WTC11 (cell line): ENCODE data around the gene HECW1. TPM values are rescaled to one million over a fixed set of nuclear protein-coding genes. Genes with fewer than 3 reads are reported as not detected.

Experiments used
- ATAC-seq: fragments of 200-7000 bp; cut with Tn5 transposase; 2 replicates; pipeline ENCODE4 v1.10.0; 2021; ENCODE audit warnings: mild to moderate bottlenecking, moderate library complexity
- CTCF ChIA-PET: fragments of 300-600 bp; sonication (Branson Sonifier 250); formaldehyde crosslinking; loops from one replicate; lab custom pipeline; 2021; ENCODE audit warnings: antibody characterized with exemption; lab: Charles Lee
- POLR2A ChIA-PET: fragments of 350-600 bp; sonication (Branson Sonifier 250); formaldehyde crosslinking; loops from one replicate; lab custom pipeline; 2021; ENCODE audit warnings: antibody characterized with exemption; lab: Charles Lee
- DNase-seq: peaks from one replicate; pipeline ENCODE4 v3.0.0; 2021; ENCODE audit warnings: low spot score
- H3K27ac Mint-ChIP-seq: 2 replicates; pipeline ENCODE4 v1.8.0; 2021; ENCODE audit warnings: mixed read lengths
- H3K27me3 Mint-ChIP-seq: 2 replicates; pipeline ENCODE4 v1.8.0; 2021; ENCODE audit warnings: low read depth, mild to moderate bottlenecking, moderate library complexity, mixed read lengths
- H3K36me3 Mint-ChIP-seq: 2 replicates; pipeline ENCODE4 v1.8.0; 2021; ENCODE audit warnings: mixed read lengths
- H3K4me1 Mint-ChIP-seq: 2 replicates; pipeline ENCODE4 v1.8.0; 2022; ENCODE audit warnings: mixed read lengths
- H3K4me3 Mint-ChIP-seq: 2 replicates; pipeline ENCODE4 v1.8.0; 2021; ENCODE audit warnings: mild to moderate bottlenecking, moderate library complexity, mixed read lengths
- H3K9me3 Mint-ChIP-seq: 2 replicates; pipeline ENCODE4 v1.8.0; 2021; ENCODE audit warnings: mixed read lengths
- CBFB ChIP-seq: sonication (generic); formaldehyde crosslinking; IDR thresholded peaks from 2 replicates; pipeline ENCODE4 v1.8.1; 2022; ENCODE audit warnings: mild to moderate bottlenecking, low read depth, missing genetic modification reagents
- GABPB1 ChIP-seq: sonication (generic); formaldehyde crosslinking; IDR thresholded peaks from 2 replicates; pipeline ENCODE4 v1.8.1; 2023; ENCODE audit warnings: mild to moderate bottlenecking, missing genetic modification reagents
- NFE2L1 ChIP-seq: sonication (generic); formaldehyde crosslinking; IDR thresholded peaks from 2 replicates; pipeline ENCODE4 v1.8.1; 2023; ENCODE audit warnings: missing genetic modification reagents
- NFYB ChIP-seq: sonication (generic); formaldehyde crosslinking; conservative IDR thresholded peaks from 2 replicates; pipeline ENCODE4 v1.8.0; 2022; ENCODE audit warnings: low read depth, missing genetic modification reagents
- NR1H2 ChIP-seq: sonication (generic); formaldehyde crosslinking; IDR thresholded peaks from 2 replicates; pipeline ENCODE4 v1.9.0; 2021; ENCODE audit warnings: mild to moderate bottlenecking, moderate library complexity, missing genetic modification reagents
- PRRX2 ChIP-seq: fragments of 250-450 bp; sonication (Bioruptor Pico); IDR thresholded peaks from 2 replicates; pipeline ENCODE4 v1.8.0; 2021; ENCODE audit warnings: mild to moderate bottlenecking
- RELA ChIP-seq: sonication (generic); formaldehyde crosslinking; IDR thresholded peaks from 2 replicates; pipeline ENCODE4 v1.8.1; 2022; ENCODE audit warnings: missing genetic modification reagents, mild to moderate bottlenecking, borderline replicate concordance
- SMAD3 ChIP-seq: sonication (generic); formaldehyde crosslinking; IDR thresholded peaks from 2 replicates; pipeline ENCODE4 v1.8.0; 2022; ENCODE audit warnings: missing genetic modification reagents, mild to moderate bottlenecking, borderline replicate concordance
- SP1 ChIP-seq: sonication (generic); formaldehyde crosslinking; conservative IDR thresholded peaks from 2 replicates; pipeline ENCODE4 v1.8.1; 2022; ENCODE audit warnings: missing genetic modification reagents
- ZBTB21 ChIP-seq: sonication (generic); formaldehyde crosslinking; IDR thresholded peaks from 2 replicates; pipeline ENCODE4 v1.8.1; 2023; ENCODE audit warnings: mild to moderate bottlenecking, missing genetic modification reagents, borderline replicate concordance
- ZNF138 ChIP-seq: sonication (generic); formaldehyde crosslinking; conservative IDR thresholded peaks from 2 replicates; pipeline ENCODE4 v1.8.1; 2022; ENCODE audit warnings: mild to moderate bottlenecking, moderate library complexity, missing genetic modification reagents
- total RNA-seq: library from RNA; stranded (reverse); gene quantifications from 3 replicates; pipeline ENCODE4 v1.2.3, GENCODE V29; 2021
- TF ChIP-seq, protein P1 (sequence below): fragments of 250-450 bp; sonication (Bioruptor Pico); IDR thresholded peaks from 2 replicates; pipeline ENCODE4 v1.9.0; 2021; ENCODE audit warnings: moderate library complexity, mild to moderate bottlenecking, inconsistent platforms, borderline replicate concordance
- TF ChIP-seq, protein P2 (sequence below): sonication (generic); formaldehyde crosslinking; IDR thresholded peaks from 2 replicates; pipeline ENCODE4 v1.8.1; 2022; ENCODE audit warnings: low read depth, missing genetic modification reagents, borderline replicate concordance
- TF ChIP-seq, protein P3 (sequence below): fragments of 250-450 bp; sonication (Bioruptor Pico); IDR thresholded peaks from 2 replicates; pipeline ENCODE4 v1.8.0; 2021; ENCODE audit warnings: mild to moderate bottlenecking
- TF ChIP-seq, protein P4 (sequence below): fragments of 200-600 bp; IDR thresholded peaks from 2 replicates; pipeline ENCODE4 v1.8.0; 2022; ENCODE audit warnings: antibody characterized with exemption
- TF ChIP-seq, protein P5 (sequence below): fragments of 250-450 bp; sonication (Bioruptor Pico); IDR thresholded peaks from 2 replicates; pipeline ENCODE4 v1.9.0; 2021; ENCODE audit warnings: mild to moderate bottlenecking, borderline replicate concordance

Gene HECW1
- total RNA-seq, 1 experiment from 2014 or later = 6.1 TPM

DNA sequence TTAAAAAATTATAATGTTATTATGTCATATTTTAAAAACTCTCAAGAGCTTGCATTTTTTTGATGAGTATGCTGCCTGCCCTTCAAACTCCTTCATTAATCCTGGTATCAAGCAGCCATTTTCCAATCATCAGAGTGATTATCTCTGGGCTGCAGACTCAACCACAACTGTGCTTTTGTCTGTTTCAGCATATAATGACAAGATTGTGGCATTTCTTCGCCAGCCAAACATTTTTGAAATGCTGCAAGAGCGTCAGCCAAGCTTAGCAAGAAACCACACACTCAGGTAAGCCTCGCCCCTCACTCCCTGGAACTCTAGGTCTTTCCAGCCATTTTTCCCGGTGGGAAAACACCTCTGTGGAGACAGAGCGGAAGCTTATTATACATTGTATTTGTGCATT, 380.4 kb downstream of the HECW1 start:
- TF ChIP-seq, protein P1, sequence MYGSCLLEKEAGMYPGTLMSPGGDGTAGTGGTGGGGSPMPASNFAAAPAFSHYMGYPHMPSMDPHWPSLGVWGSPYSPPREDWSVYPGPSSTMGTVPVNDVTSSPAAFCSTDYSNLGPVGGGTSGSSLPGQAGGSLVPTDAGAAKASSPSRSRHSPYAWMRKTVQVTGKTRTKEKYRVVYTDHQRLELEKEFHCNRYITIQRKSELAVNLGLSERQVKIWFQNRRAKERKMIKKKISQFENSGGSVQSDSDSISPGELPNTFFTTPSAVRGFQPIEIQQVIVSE (CRISPR knock-in tag) = no peak
- no peak for TF ChIP-seq NFYB (CRISPR knock-in tag)
- TF ChIP-seq CBFB (CRISPR knock-in tag) = no peak
- TF ChIP-seq, protein P2, sequence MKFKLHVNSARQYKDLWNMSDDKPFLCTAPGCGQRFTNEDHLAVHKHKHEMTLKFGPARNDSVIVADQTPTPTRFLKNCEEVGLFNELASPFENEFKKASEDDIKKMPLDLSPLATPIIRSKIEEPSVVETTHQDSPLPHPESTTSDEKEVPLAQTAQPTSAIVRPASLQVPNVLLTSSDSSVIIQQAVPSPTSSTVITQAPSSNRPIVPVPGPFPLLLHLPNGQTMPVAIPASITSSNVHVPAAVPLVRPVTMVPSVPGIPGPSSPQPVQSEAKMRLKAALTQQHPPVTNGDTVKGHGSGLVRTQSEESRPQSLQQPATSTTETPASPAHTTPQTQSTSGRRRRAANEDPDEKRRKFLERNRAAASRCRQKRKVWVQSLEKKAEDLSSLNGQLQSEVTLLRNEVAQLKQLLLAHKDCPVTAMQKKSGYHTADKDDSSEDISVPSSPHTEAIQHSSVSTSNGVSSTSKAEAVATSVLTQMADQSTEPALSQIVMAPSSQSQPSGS = no peak
- no peak for TF ChIP-seq PRRX2 (CRISPR knock-in tag)
- TF ChIP-seq SP1 = no peak
- no peak for TF ChIP-seq ZBTB21 (CRISPR knock-in tag)
- no peak for TF ChIP-seq ZNF138 (CRISPR knock-in tag)
- TF ChIP-seq, protein P3, sequence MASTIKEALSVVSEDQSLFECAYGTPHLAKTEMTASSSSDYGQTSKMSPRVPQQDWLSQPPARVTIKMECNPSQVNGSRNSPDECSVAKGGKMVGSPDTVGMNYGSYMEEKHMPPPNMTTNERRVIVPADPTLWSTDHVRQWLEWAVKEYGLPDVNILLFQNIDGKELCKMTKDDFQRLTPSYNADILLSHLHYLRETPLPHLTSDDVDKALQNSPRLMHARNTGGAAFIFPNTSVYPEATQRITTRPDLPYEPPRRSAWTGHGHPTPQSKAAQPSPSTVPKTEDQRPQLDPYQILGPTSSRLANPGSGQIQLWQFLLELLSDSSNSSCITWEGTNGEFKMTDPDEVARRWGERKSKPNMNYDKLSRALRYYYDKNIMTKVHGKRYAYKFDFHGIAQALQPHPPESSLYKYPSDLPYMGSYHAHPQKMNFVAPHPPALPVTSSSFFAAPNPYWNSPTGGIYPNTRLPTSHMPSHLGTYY (CRISPR knock-in tag) = no peak
- TF ChIP-seq NR1H2 = no peak
- Mint-ChIP-seq H3K27me3 (no peaks in the 10 kb centered on the region), H3K4me1 (peaks cover 7% of the 10 kb centered on the region; the same call in 1 of the 2 replicates), H3K36me3 (no peaks in the 10 kb centered on the region), H3K4me3 (no peak overlapping the region), H3K27ac (no peak overlapping the region), H3K9me3 (no peaks in the 10 kb centered on the region)
- POLR2A ChIA-PET = no interaction called here
- ATAC-seq (no peak), DNase-seq (no peak)
- CTCF ChIA-PET = no interaction called here

DNA sequence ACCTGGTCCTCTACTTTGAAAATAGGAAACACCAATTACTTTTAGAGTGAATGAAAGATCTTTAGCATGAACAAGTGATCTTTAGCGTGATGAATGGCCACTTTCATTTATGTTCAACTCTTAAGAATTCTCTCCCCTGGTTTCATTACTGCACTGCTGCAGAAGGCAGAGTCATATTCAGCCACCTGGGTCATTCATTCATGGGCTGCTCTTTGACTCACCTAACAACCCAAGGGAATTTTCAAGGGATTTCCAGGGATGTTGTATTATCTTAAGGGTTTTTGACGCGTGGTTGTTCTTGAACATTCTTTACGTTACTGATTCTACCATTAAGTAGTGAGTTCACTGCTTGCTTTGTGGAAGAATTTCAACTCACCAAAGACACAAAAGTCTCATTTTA, 383.1 kb downstream of the HECW1 start:
- Mint-ChIP-seq H3K4me1 (no peaks in the 10 kb centered on the region), H3K27me3 (no peaks in the 10 kb centered on the region), H3K27ac (no peak overlapping the region), H3K36me3 (no peaks in the 10 kb centered on the region), H3K4me3 (no peak overlapping the region), H3K9me3 (no peaks in the 10 kb centered on the region)
- no peak for DNase-seq
- ChIA-PET CTCF (no interaction called here), POLR2A (no interaction called here)
- no peak for ATAC-seq
- TF ChIP-seq, protein P4, sequence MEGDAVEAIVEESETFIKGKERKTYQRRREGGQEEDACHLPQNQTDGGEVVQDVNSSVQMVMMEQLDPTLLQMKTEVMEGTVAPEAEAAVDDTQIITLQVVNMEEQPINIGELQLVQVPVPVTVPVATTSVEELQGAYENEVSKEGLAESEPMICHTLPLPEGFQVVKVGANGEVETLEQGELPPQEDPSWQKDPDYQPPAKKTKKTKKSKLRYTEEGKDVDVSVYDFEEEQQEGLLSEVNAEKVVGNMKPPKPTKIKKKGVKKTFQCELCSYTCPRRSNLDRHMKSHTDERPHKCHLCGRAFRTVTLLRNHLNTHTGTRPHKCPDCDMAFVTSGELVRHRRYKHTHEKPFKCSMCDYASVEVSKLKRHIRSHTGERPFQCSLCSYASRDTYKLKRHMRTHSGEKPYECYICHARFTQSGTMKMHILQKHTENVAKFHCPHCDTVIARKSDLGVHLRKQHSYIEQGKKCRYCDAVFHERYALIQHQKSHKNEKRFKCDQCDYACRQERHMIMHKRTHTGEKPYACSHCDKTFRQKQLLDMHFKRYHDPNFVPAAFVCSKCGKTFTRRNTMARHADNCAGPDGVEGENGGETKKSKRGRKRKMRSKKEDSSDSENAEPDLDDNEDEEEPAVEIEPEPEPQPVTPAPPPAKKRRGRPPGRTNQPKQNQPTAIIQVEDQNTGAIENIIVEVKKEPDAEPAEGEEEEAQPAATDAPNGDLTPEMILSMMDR = no peak
- TF ChIP-seq SMAD3 (CRISPR knock-in tag) (no peak), RELA (no peak), NFE2L1 (no peak), NR1H2 (no peak), GABPB1 (CRISPR knock-in tag) (no peak), SP1 (no peak)
- TF ChIP-seq, protein P5, sequence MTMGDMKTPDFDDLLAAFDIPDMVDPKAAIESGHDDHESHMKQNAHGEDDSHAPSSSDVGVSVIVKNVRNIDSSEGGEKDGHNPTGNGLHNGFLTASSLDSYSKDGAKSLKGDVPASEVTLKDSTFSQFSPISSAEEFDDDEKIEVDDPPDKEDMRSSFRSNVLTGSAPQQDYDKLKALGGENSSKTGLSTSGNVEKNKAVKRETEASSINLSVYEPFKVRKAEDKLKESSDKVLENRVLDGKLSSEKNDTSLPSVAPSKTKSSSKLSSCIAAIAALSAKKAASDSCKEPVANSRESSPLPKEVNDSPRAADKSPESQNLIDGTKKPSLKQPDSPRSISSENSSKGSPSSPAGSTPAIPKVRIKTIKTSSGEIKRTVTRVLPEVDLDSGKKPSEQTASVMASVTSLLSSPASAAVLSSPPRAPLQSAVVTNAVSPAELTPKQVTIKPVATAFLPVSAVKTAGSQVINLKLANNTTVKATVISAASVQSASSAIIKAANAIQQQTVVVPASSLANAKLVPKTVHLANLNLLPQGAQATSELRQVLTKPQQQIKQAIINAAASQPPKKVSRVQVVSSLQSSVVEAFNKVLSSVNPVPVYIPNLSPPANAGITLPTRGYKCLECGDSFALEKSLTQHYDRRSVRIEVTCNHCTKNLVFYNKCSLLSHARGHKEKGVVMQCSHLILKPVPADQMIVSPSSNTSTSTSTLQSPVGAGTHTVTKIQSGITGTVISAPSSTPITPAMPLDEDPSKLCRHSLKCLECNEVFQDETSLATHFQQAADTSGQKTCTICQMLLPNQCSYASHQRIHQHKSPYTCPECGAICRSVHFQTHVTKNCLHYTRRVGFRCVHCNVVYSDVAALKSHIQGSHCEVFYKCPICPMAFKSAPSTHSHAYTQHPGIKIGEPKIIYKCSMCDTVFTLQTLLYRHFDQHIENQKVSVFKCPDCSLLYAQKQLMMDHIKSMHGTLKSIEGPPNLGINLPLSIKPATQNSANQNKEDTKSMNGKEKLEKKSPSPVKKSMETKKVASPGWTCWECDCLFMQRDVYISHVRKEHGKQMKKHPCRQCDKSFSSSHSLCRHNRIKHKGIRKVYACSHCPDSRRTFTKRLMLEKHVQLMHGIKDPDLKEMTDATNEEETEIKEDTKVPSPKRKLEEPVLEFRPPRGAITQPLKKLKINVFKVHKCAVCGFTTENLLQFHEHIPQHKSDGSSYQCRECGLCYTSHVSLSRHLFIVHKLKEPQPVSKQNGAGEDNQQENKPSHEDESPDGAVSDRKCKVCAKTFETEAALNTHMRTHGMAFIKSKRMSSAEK (CRISPR knock-in tag) = no peak
